ENCODE results near the gene CFAP97D2.

The CFAP97D2 gene

DNA sequence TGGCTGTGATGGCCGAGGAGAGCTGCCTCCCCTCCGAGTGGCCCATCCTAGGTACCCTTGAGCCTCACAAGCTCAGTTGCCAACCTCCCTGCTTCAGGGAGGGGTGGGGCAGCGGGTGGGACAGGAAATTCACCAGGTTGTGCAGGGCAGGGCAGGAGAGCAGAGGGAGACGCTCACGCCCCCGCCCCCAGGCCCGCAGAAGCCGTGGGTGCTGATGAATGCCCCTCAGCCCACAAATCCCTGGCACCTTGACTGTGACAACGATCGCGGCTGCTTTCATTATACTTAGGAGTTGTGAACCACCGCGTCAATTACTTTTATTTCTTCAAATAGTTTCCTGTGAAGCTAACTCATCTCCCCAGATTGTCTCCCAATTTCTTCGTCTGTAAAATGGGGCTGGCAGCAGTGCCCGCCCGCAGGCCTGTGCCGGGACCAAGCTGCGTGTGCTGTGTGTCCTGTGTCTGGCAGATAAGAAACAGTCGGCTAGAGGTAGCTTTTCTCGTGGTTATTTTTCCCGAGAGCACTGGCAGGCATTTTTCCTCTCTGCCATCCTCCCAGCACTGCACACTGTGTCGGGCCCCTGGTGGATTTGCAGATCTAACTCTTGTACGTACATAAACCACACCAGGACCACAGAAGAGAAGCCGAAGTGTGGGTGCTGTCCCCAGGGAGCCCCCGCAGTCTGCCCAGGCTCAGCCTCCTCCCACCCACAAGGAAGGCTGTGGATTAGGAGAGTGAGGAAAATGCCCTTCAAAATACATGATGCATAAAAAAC lies 38.7 kb upstream of the CFAP97D2 start:
- CTCF ChIA-PET, result interaction anchor here (1.3 kb wide), 1 partner anchor 86 kb away, joined by 4 read pairs; no protein-coding TSS in a partner anchor
- no peak overlapping the region for H3K4me3 Mint-ChIP-seq
- H3K27me3 Mint-ChIP-seq, result peaks cover 8% of the 10 kb centered on the region
- peak; percentile 66 for DNase-seq
- peaks cover 14% of the 10 kb centered on the region for H3K4me1 Mint-ChIP-seq
- H3K27ac Mint-ChIP-seq, result no peak overlapping the region
- H3K9me3 Mint-ChIP-seq, result no peaks in the 10 kb centered on the region
- H3K36me3 Mint-ChIP-seq, result peaks cover 8% of the 10 kb centered on the region

DNA sequence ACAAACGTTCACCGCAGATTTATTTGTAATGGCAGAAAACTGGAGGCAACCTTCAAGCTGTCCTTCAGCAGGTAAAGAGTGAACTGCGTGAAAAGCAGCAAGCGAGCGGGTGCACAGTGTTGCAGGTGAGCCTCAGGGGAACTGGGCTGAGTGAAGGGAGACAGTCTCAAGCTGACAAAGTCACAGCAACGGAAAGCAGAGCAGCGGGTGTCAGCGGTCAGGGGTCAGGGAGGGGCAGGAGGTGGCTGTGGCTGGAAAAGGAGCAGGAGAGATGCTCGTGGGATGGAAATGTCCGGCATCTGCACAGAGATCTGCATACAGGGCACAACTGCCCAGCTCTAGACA lies 38.2 kb upstream of the CFAP97D2 start:
- CTCF ChIA-PET, result interaction anchor here (1.3 kb wide), 1 partner anchor 85 kb away, joined by 4 read pairs; no protein-coding TSS in a partner anchor
- H3K4me1 Mint-ChIP-seq, result peaks cover 13% of the 10 kb centered on the region
- DNase-seq, result peak; percentile 71
- H3K9me3 Mint-ChIP-seq, result no peaks in the 10 kb centered on the region
- H3K36me3 Mint-ChIP-seq, result peaks cover 8% of the 10 kb centered on the region
- no peak overlapping the region for H3K27ac Mint-ChIP-seq
- H3K4me3 Mint-ChIP-seq, result no peak overlapping the region
- H3K27me3 Mint-ChIP-seq, result peaks cover 3% of the 10 kb centered on the region

DNA sequence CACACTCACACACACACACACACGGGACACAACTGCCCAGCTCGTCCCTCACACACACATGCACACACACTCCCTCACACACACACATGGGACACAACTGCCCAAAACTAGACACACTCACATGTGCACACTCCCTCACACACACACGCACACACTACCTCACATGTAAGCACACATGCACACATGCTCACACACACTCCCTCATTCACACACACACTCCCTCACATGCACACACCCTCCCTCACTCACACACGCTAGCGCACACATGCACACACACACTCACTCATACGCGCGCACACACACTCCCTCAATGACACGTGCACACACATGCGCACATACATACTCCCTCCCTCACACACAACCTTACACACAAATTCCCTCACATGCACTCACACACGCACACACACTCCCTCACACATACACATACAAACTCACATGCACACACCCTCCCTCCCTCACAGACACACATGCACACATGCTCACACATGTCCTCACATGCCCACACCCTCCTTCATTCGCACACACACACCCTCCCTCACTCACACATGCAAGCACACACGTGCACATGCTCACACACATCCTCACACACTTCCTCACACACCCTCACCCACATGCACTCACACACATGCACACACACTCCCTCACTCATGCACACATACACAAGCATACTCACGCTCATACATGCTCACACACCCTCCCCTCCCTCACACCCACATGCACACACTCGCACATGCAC lies 37.6 kb upstream of the CFAP97D2 start:
- DNase-seq, result no peak
- H3K36me3 Mint-ChIP-seq, result peaks cover 12% of the 10 kb centered on the region

DNA sequence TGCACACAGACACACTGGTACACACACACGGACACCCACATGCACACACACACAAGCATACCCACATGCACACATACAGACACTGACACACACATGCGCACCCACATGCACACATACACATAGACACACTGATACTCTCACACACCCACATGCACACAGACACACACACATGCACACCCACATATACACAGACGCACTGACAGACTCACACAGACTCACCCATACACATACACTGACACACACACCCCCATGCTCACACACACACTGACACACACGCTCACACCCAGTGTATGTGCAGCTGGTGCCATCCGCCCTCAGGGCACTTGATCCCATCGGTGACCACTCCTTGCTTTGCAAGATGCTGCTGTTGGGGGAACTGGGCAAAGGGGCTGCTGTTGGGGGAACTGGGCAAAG lies 36.9 kb upstream of the CFAP97D2 start:
- Mint-ChIP-seq H3K4me3 (no peak overlapping the region), H3K4me1 (peaks cover 8% of the 10 kb centered on the region), H3K27ac (no peak overlapping the region), H3K9me3 (no peaks in the 10 kb centered on the region), H3K36me3 (peaks cover 17% of the 10 kb centered on the region), H3K27me3 (no peaks in the 10 kb centered on the region)
- CTCF ChIA-PET, result interaction anchor here (1.4 to 2.0 kb wide), 2 partner anchors 10 to 32 kb away, joined by 3 to 8 read pairs; no protein-coding TSS in a partner anchor
- DNase-seq, result no peak

More for the DNA sequence above, 37.6 kb upstream of the CFAP97D2 start:
- CTCF ChIA-PET, result interaction anchor here (2.0 kb wide), 1 partner anchor 31 kb away, joined by 8 read pairs; no protein-coding TSS in a partner anchor
- Mint-ChIP-seq H3K27ac (no peak overlapping the region), H3K4me1 (peaks cover 11% of the 10 kb centered on the region), H3K4me3 (no peak overlapping the region), H3K9me3 (no peaks in the 10 kb centered on the region), H3K27me3 (no peaks in the 10 kb centered on the region)

DNA sequence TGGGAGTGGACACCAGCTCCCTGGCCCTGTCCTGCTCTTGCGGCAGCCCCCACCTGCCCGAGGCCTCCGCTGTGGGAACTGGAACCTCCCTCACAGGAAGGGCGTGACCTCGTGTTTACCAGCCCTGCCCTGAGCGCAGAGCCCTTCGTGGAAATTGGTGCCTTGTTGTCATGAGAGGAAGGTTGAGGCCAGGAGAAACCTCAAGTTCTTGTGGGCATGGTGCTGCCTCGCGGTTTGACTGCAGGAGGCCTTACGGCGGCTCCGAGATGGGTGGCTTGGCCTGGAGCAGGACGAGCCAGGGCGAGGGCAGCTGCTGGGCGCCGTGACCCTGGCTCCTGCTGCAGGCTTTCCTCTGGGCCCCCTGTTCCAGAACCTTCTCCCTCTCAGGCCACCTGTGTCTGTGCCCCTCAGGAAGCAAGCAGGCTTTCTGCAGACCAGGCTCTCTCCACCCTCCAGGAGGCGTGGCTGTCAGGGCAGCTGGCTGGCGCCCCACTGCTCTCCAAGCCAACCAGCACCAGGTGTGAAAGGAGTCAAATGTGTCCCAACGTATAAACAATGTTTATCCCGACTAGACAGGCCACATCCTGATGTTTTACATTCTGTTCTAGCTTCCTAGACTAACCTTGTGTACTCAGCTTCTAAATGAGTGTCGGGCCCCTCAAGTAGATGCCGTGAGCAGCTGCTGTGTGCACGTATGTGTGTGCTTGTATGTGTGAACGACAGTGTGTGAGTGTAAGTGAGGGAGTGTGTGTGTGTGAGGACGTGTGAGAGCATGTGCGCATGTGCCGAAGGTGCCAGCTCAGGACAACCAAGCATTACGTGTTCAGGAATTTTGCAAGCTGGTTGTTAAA lies 36.2 kb upstream of the CFAP97D2 start:
- Mint-ChIP-seq H3K27ac (no peak overlapping the region), H3K4me3 (no peak overlapping the region), H3K4me1 (peaks cover 3% of the 10 kb centered on the region), H3K27me3 (no peaks in the 10 kb centered on the region), H3K9me3 (no peaks in the 10 kb centered on the region), H3K36me3 (peaks cover 14% of the 10 kb centered on the region)
- CTCF ChIA-PET, result interaction anchor here (1.4 to 2.0 kb wide), 2 partner anchors 9 to 33 kb away, joined by 3 to 8 read pairs; no protein-coding TSS in a partner anchor
- DNase-seq, result peak; percentile 93

DNA sequence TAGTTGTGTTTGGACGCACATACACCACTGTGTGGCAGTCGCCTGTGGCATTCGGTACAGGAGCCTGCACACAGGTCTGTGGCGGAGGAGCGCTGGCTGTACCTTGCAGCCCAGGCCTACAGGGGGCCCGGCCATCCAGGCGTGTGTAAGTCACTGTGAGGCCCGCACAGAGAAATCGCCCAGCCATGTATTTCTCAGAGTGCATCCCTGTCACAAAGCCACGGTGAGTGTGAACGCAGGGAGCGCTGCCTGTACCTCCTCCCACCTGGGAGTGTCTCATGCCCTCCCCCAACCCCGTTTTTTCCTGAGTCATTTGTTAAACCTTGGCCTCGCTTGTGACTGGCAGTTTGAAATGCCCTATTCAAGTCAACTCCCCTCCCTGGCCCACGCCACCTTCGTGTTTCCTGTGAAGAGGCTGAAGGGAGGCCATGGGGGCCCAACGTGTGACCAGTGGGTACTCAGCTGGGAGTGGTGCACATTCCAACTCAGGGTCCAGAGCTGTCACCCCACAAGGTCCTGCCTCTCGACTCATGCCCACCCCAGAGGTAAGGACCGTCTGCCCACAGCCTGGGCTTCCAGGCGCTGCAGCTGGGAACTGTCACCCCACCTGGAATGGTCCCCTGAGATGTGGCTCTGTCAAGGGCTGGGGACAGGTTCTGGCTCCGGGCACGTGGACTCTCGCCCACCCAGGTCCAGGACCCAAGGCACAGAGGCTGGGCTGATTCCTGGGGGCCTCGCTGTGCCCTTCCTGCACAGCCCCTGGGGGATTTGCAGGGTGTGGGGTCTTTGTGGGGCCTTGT lies 35.1 kb upstream of the CFAP97D2 start:
- no peak overlapping the region for H3K27ac Mint-ChIP-seq
- H3K9me3 Mint-ChIP-seq, result no peaks in the 10 kb centered on the region
- CTCF ChIA-PET, result interaction anchor here (1.4 to 2.0 kb wide), 2 partner anchors 8 to 34 kb away, joined by 3 to 8 read pairs; no protein-coding TSS in a partner anchor

DNA sequence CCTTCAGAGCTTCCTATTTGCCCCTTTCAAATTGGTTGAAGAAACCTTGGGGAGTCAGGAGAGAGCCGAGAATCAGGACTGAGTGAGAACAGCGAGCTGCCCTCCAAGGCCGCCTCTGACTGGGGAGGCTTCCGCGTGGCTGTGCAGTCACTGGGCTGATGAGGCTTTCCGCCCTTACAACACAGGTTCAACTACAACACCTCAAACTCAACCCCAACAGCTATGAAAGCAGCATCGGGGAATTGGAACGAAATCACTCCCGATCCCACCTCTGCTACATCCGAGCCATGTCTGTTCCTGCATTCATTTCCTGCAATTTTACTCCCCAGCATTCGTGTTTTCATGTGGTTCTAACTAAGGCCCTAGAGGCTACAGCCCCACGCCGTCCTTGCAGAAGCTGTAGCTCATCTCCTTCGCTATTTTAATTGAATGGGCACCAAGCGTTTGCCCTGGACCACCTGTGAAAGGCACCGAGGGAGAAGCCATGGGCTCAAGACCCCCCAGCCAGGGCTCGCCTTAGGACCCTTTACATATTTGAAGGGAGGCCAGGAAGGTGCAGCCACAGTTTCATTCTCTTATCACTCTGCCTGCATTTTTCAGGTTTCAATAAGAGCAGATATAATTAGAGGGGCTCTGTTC lies 34.3 kb upstream of the CFAP97D2 start:
- Mint-ChIP-seq H3K9me3 (no peaks in the 10 kb centered on the region), H3K4me1 (peaks cover 20% of the 10 kb centered on the region), H3K4me3 (no peak overlapping the region), H3K36me3 (peaks cover 16% of the 10 kb centered on the region), H3K27me3 (no peaks in the 10 kb centered on the region), H3K27ac (no peak overlapping the region)
- CTCF ChIA-PET, result interaction anchor here (1.1 kb wide), 1 partner anchor 10 kb away, joined by 4 read pairs; no protein-coding TSS in a partner anchor
- DNase-seq, result no peak

More for the DNA sequence above, 35.1 kb upstream of the CFAP97D2 start:
- DNase-seq, result peak; percentile 68
- peaks cover 13% of the 10 kb centered on the region for H3K4me1 Mint-ChIP-seq
- H3K27me3 Mint-ChIP-seq, result no peaks in the 10 kb centered on the region
- H3K36me3 Mint-ChIP-seq, result peaks cover 16% of the 10 kb centered on the region
- peak overlapping the region; percentile 9 for H3K4me3 Mint-ChIP-seq

DNA sequence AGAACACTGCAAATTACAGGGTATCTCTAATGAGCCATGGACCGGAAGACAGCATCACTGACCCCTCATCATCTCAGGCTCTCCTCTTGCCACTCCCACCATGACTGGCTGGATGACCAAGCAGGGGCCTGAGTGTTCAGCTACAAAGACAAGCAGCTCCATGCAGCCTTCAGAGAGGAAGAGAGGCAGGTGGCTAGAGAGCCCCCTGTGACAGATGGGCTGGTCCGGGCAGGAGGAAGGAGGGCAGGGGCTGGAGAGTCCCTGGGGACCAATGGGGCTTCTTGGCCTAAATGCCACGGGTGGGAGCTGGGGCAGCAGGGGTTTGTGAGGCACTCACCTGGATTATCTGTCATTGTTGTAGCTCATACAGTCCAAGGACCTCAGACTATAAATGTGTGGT lies 33.8 kb upstream of the CFAP97D2 start:
- H3K27ac Mint-ChIP-seq, result no peak overlapping the region
- H3K4me1 Mint-ChIP-seq, result peaks cover 25% of the 10 kb centered on the region
- peak overlapping the region; percentile 8 for H3K4me3 Mint-ChIP-seq
- no peaks in the 10 kb centered on the region for H3K9me3 Mint-ChIP-seq
- H3K36me3 Mint-ChIP-seq, result peaks cover 17% of the 10 kb centered on the region
- H3K27me3 Mint-ChIP-seq, result no peaks in the 10 kb centered on the region
- DNase-seq, result no peak
- CTCF ChIA-PET, result interaction anchor here (1.1 kb wide), 1 partner anchor 10 kb away, joined by 4 read pairs; no protein-coding TSS in a partner anchor

DNA sequence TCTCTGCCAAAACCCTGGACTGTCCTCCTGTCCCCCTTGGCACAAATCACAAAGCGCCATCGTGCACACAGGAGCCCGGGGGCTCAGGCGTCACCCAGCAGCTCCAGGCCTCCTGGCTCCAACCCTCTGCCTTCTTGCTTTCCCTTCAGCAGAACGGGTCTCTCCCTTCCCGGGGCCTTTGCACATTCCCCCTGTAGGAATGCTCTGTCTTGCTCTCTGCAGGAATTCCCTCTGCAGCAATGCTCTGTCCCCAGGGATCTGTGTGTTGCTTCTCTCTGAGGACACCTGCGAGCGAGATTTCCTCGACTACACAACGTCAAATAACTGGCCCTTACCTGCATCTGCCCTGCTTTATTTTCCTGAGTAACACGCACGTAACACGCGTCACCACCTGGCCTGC lies 33.3 kb upstream of the CFAP97D2 start:
- H3K36me3 Mint-ChIP-seq, result peaks cover 17% of the 10 kb centered on the region
- no peaks in the 10 kb centered on the region for H3K27me3 Mint-ChIP-seq
- DNase-seq, result no peak
- CTCF ChIA-PET, result interaction anchor here (1.1 kb wide), 1 partner anchor 11 kb away, joined by 4 read pairs; no protein-coding TSS in a partner anchor
- H3K4me1 Mint-ChIP-seq, result peaks cover 30% of the 10 kb centered on the region
- H3K4me3 Mint-ChIP-seq, result peak overlapping the region; percentile 6
- no peak overlapping the region for H3K27ac Mint-ChIP-seq
- H3K9me3 Mint-ChIP-seq, result no peaks in the 10 kb centered on the region

DNA sequence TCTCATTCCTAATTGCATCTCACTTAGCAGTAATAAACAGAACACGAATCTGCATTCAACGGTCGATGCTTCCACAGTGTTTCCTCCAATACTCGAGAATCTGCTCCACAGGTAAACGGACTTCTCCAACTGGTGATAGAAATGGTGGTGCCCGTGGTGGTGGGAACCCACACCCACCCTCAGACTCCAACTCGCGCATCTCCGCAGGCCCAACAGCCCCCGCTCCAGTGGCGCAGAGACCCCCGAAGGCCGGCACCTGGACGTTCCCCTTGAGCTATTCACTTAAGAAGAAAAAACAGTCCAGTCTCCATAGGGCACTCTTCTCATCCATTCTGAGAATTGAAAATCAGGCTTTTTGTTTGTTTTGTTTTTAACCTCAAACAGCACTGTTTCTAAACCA lies 32.9 kb upstream of the CFAP97D2 start:
- H3K9me3 Mint-ChIP-seq, result peaks cover under 1% of the 10 kb centered on the region
- H3K4me3 Mint-ChIP-seq, result peak overlapping the region; percentile 6
- H3K27me3 Mint-ChIP-seq, result no peaks in the 10 kb centered on the region
- DNase-seq, result no peak
- H3K27ac Mint-ChIP-seq, result no peak overlapping the region
- H3K4me1 Mint-ChIP-seq, result peaks cover 34% of the 10 kb centered on the region
- peaks cover 18% of the 10 kb centered on the region for H3K36me3 Mint-ChIP-seq
- CTCF ChIA-PET, result no interaction called here

DNA sequence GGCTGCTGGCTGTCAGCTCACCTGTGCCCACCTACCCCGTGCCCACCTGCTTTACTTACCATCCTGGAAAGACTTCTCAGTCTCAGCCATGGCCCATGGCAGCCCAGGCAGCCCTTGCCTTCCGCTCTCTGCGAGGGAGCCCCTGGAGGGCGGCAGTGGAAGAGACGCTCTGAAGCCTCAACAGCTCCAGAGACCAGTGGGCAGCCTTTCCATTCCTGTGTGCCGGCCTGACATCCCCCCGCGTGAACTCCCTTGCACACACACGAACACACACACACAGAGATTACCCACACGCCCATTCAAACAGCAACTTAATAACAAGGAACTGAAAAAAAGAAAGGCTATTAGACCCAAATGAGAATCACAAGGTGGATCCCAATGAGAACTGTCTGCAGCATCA lies 32.4 kb upstream of the CFAP97D2 start:
- Mint-ChIP-seq H3K4me1 (peaks cover 39% of the 10 kb centered on the region), H3K27me3 (no peaks in the 10 kb centered on the region), H3K27ac (no peak overlapping the region), H3K4me3 (peak overlapping the region; percentile 6), H3K36me3 (peaks cover 21% of the 10 kb centered on the region), H3K9me3 (peaks cover 1% of the 10 kb centered on the region)
- peak; percentile 38 for DNase-seq
- CTCF ChIA-PET, result no interaction called here

DNA sequence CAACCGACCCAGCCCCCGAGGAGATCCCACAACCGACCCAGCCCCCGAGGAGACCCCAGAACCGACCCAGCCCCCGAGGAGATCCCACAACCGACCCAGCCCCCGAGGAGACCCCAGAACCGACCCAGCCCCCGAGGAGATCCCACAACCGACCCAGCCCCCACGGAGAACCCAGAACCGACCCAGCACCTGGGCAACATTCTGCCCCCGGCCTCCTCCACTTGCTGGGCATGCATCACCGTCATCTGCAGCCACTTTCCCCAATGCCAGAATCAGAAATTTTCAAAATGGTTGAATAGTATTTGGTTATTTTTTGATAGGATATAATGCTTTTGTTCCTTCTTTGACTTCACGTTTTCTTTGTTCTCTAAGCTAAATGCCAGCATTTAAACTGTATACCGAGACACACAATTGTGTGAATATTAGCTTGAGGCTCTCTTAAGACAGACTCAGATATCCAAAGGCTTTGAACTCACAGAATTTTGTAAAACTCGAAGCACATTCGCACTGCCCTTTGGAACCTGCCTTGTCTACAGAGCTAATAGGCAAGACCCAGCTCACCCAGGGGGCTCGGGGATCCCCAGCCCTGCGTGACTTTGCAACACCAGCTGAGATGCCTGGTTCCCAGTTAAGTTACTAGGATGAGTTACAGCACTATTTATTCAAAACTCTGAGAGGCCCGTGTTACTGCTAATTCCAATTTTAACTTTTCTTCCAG lies 31.1 kb upstream of the CFAP97D2 start:
- peaks cover 51% of the 10 kb centered on the region for H3K4me1 Mint-ChIP-seq

More for the DNA sequence above, 31.1 kb upstream of the CFAP97D2 start:
- CTCF ChIA-PET, result interaction anchor here (1.1 kb wide), 2 partner anchors 17 to 38 kb away, joined by 3 to 5 read pairs; no protein-coding TSS in a partner anchor
- peaks cover 1% of the 10 kb centered on the region for H3K9me3 Mint-ChIP-seq
- peak overlapping the region; percentile 46 for H3K4me3 Mint-ChIP-seq
- peaks cover 21% of the 10 kb centered on the region for H3K36me3 Mint-ChIP-seq
- H3K27me3 Mint-ChIP-seq, result no peaks in the 10 kb centered on the region
- DNase-seq, result peak; percentile 20
- H3K27ac Mint-ChIP-seq, result peak overlapping the region; percentile 100
